ENCODE data around the gene HNF1B. TPM values are rescaled to one million over a fixed set of nuclear protein-coding genes. Genes with fewer than 3 reads are reported as not detected.

HNF1B gene
- total RNA-seq, 1 donor from 2014 or later, result 40.0 TPM

- no peak for TF ChIP-seq CTCF (IDR thresholded peaks at IDR 0.05)
- POLR2A ChIA-PET, result no interaction called here
- peaks cover 28% of the 10 kb centered on the region for H3K27me3 Mint-ChIP-seq
- CTCF ChIA-PET, result interaction anchor here (1.0 kb wide), 1 partner anchor 10 kb away, joined by 3 read pairs; no protein-coding TSS in a partner anchor
- DNase-seq (no peak), ATAC-seq (ENCODE audit: low read depth) (no peak)
- no peak overlapping the region for H3K27ac Mint-ChIP-seq
- H3K4me3 Mint-ChIP-seq, result no peak overlapping the region
- peaks cover 5% of the 10 kb centered on the region for H3K4me1 Mint-ChIP-seq
- H3K9me3 Mint-ChIP-seq, result no peaks in the 10 kb centered on the region
- peaks cover 2% of the 10 kb centered on the region for H3K36me3 Mint-ChIP-seq (ENCODE audit: low read depth)
- intact Hi-C loops (cut with micrococcal nuclease), result no loop called here
Measured at GRCh38 chr17:37711113-37711512, 33.7 kb downstream of the HNF1B start.

- Mint-ChIP-seq H3K36me3 (ENCODE audit: low read depth) (peaks cover 2% of the 10 kb centered on the region), H3K27me3 (peaks cover 28% of the 10 kb centered on the region), H3K4me1 (peaks cover 5% of the 10 kb centered on the region), H3K27ac (no peak overlapping the region), H3K9me3 (no peaks in the 10 kb centered on the region), H3K4me3 (no peak overlapping the region)
- CTCF ChIA-PET, result no interaction called here
- ATAC-seq (ENCODE audit: low read depth), result no peak
- intact Hi-C loops (cut with micrococcal nuclease), result no loop called here
- TF ChIP-seq CTCF (IDR thresholded peaks at IDR 0.05), result no peak
- no peak for DNase-seq
- POLR2A ChIA-PET, result no interaction called here
Measured at GRCh38 chr17:37710344-37710886, 34.4 kb downstream of the HNF1B start.

- intact Hi-C loops (cut with micrococcal nuclease), result no loop called here
- peaks cover 8% of the 10 kb centered on the region for H3K36me3 Mint-ChIP-seq (ENCODE audit: low read depth)
Measured at GRCh38 chr17:37708616-37709212, 36.1 kb downstream of the HNF1B start.

GRCh38 chr17:37708008-37708615 is 36.7 kb downstream of the HNF1B start:
- intact Hi-C loops (cut with micrococcal nuclease), result no loop called here
- H3K9me3 Mint-ChIP-seq, result no peaks in the 10 kb centered on the region

More at GRCh38 chr17:37708616-37709212, 36.1 kb downstream of the HNF1B start:
- POLR2A ChIA-PET, result no interaction called here
- no peak for TF ChIP-seq CTCF (IDR thresholded peaks at IDR 0.05)
- Mint-ChIP-seq H3K9me3 (no peaks in the 10 kb centered on the region), H3K27ac (no peak overlapping the region), H3K4me1 (peaks cover 5% of the 10 kb centered on the region), H3K4me3 (no peak overlapping the region), H3K27me3 (peaks cover 22% of the 10 kb centered on the region)
- ATAC-seq (ENCODE audit: low read depth) (peak; percentile 31), DNase-seq (no peak)
- CTCF ChIA-PET, result interaction anchor here (0.8 kb wide), 1 partner anchor 108 kb away, joined by 4 read pairs; no protein-coding TSS in a partner anchor

More at GRCh38 chr17:37708008-37708615, 36.7 kb downstream of the HNF1B start:
- Mint-ChIP-seq H3K36me3 (ENCODE audit: low read depth) (peaks cover 9% of the 10 kb centered on the region), H3K27ac (no peak overlapping the region), H3K4me3 (no peak overlapping the region), H3K4me1 (peaks cover 5% of the 10 kb centered on the region), H3K27me3 (peaks cover 21% of the 10 kb centered on the region)
- CTCF ChIA-PET, result interaction anchor here (0.8 kb wide), 1 partner anchor 108 kb away, joined by 4 read pairs; no protein-coding TSS in a partner anchor
- no peak for TF ChIP-seq CTCF (IDR thresholded peaks at IDR 0.05)
- ATAC-seq (ENCODE audit: low read depth), result no peak
- POLR2A ChIA-PET, result no interaction called here
- no peak for DNase-seq

Measured in activated B cell treated with CpG ODN at 0.5 μM for 24 hours (primary cell).